Measurements from ENCODE around the gene FHOD3. TPM values are rescaled to one million over a fixed set of nuclear protein-coding genes. Genes with fewer than 3 reads are reported as not detected.

FHOD3 gene
- total and polyA plus RNA-seq, 10 donors: 1.2 to 2.7 (median 1.9) TPM

- 5 to 28% (median 15%) methylated on average over 1 of the region's 1 CpG for WGBS, 5 donors
These were observed 459.6 kb downstream of the FHOD3 start for GRCh38 chr18:36757081-36757480.

GRCh38 chr18:36757991-36758390 lies 460.5 kb downstream of the FHOD3 start:
- WGBS, 5 donors: 79 to 89% (median 84%) methylated on average over 3 of the region's 3 CpGs
- no peak overlapping the region for H3K27ac ChIP-seq
- H3K36me3 ChIP-seq: no peaks in the 10 kb centered on the region
- intact Hi-C loops (cut with DNase I; ENCODE audit: low total_unique reads): no loop called here
- H3K4me1 ChIP-seq: no peaks in the 10 kb centered on the region
- no peaks in the 10 kb centered on the region for H3K9me3 ChIP-seq
- H3K27me3 ChIP-seq (replicated peaks in 1 of 7): no peaks in the 10 kb centered on the region
- DNase-seq: no peak
- TF ChIP-seq POLR2AphosphoS5 (IDR thresholded peaks at IDR 0.05) (no peak), POLR2A (IDR thresholded peaks at IDR 0.05) (no peak), CTCF (IDR thresholded peaks at IDR 0.05 in 8 of 11, conservative IDR thresholded peaks at IDR 0.05 in 3 of 11) (no peak)
- no peak overlapping the region for H3K4me3 ChIP-seq

More at GRCh38 chr18:36757081-36757480, 459.6 kb downstream of the FHOD3 start:
- intact Hi-C loops (cut with DNase I; ENCODE audit: low total_unique reads): no loop called here
- Histone ChIP-seq H3K4me3 (no peak overlapping the region), H3K9me3 (no peaks in the 10 kb centered on the region), H3K27me3 (replicated peaks in 1 of 7) (no peaks in the 10 kb centered on the region), H3K27ac (no peak overlapping the region), H3K36me3 (no peaks in the 10 kb centered on the region), H3K4me1 (no peaks in the 10 kb centered on the region)
- no peak for DNase-seq
- TF ChIP-seq POLR2A (IDR thresholded peaks at IDR 0.05): no peak
- TF ChIP-seq CTCF (IDR thresholded peaks at IDR 0.05 in 8 of 11, conservative IDR thresholded peaks at IDR 0.05 in 3 of 11): peak in 9 of 11 experiments; percentile 11 to 58 (median 43)

- DNase-seq: no peak
- Histone ChIP-seq H3K4me1 (no peaks in the 10 kb centered on the region), H3K27me3 (replicated peaks in 1 of 7) (no peaks in the 10 kb centered on the region), H3K9me3 (no peaks in the 10 kb centered on the region), H3K27ac (no peak overlapping the region), H3K4me3 (no peak overlapping the region), H3K36me3 (no peaks in the 10 kb centered on the region)
- WGBS, 5 donors: 73 to 81% (median 77%) methylated on average over 10 of the region's 10 CpGs
- intact Hi-C loops (cut with DNase I; ENCODE audit: low total_unique reads): no loop called here
- TF ChIP-seq POLR2A (IDR thresholded peaks at IDR 0.05) (no peak), POLR2AphosphoS5 (IDR thresholded peaks at IDR 0.05) (no peak), CTCF (IDR thresholded peaks at IDR 0.05 in 8 of 11, conservative IDR thresholded peaks at IDR 0.05 in 3 of 11) (no peak)
These were observed 461.1 kb downstream of the FHOD3 start for GRCh38 chr18:36758623-36759022.

- no peaks in the 10 kb centered on the region for H3K36me3 ChIP-seq
- H3K27ac ChIP-seq: no peak overlapping the region
- no peak for DNase-seq
- H3K4me3 ChIP-seq: no peak overlapping the region
- H3K27me3 ChIP-seq (replicated peaks in 1 of 7): no peaks in the 10 kb centered on the region
- TF ChIP-seq CTCF (IDR thresholded peaks at IDR 0.05 in 8 of 11, conservative IDR thresholded peaks at IDR 0.05 in 3 of 11) (no peak), POLR2AphosphoS5 (IDR thresholded peaks at IDR 0.05) (no peak), POLR2A (IDR thresholded peaks at IDR 0.05) (no peak)
- no peaks in the 10 kb centered on the region for H3K4me1 ChIP-seq
- no peaks in the 10 kb centered on the region for H3K9me3 ChIP-seq
- WGBS, 5 donors: 50 to 79% (median 64%) methylated on average over 6 of the region's 6 CpGs
- intact Hi-C loops (cut with DNase I; ENCODE audit: low total_unique reads): no loop called here
These were observed 461.8 kb downstream of the FHOD3 start for GRCh38 chr18:36759167-36759776.

Data from spleen (tissue), 11 donors.